Naive thymus-derived CD4-positive, alpha-beta T cell (primary cell): ENCODE measurements around the gene INAFM1. TPM values are rescaled to one million over a fixed set of nuclear protein-coding genes. Genes with fewer than 3 reads are reported as not detected.
"Not testable (repeated sequence)": the region's sequence is repeated elsewhere in the genome, so short reads cannot be mapped to it uniquely, and the experiment has no call there.

Source experiments
- ATAC-seq: fragments of 150-1000 bp; cut with Tn5 transposase; 2 replicates; pipeline ENCODE4 v1.10.0; 2021; ENCODE audit warnings: mild to moderate bottlenecking, moderate library complexity
- CTCF ChIA-PET: fragments of 350-600 bp; sonication (Branson Sonifier 250); formaldehyde crosslinking; loops from one replicate; lab custom pipeline; 2021; ENCODE audit warnings: antibody characterized with exemption; lab: Charles Lee
- POLR2A ChIA-PET: fragments of 350-600 bp; sonication (Branson Sonifier 250); formaldehyde crosslinking; loops from one replicate; lab custom pipeline; 2021; ENCODE audit warnings: antibody characterized with exemption, inconsistent platforms; lab: Charles Lee
- DNase-seq, 9 donors: peaks; one replicate each; pipeline versions ENCODE4 v3.0.0 to v3.0.0-alpha.2; 2020 to 2022; ENCODE audit warnings: mixed read lengths in 1 of 9
- H3K27ac ChIP-seq: one replicate; pipeline ENCODE4 v1.7.0; 2013; ENCODE audit warnings: mild to moderate bottlenecking, low read depth, low read length, moderate library complexity
- H3K27me3 ChIP-seq, 2 donors: one replicate each; pipeline ENCODE4 v1.7.0; 2013; ENCODE audit warnings: low read length in 2 of 2, mild to moderate bottlenecking in 2 of 2, moderate library complexity in 2 of 2; ENCODE audit not compliant: control insufficient read depth in 2 of 2, insufficient read depth in 2 of 2
- H3K36me3 ChIP-seq, 3 experiments: 1 replicate in 2 of 3; 2 replicates in 1 of 3; pipeline ENCODE4 v1.7.0; 2013; ENCODE audit warnings: low read length in 3 of 3, mild to moderate bottlenecking in 3 of 3, moderate library complexity in 1 of 3; ENCODE audit not compliant: insufficient read depth in 3 of 3, control insufficient read depth in 2 of 3
- H3K4me1 ChIP-seq, 2 donors: one replicate each; pipeline ENCODE4 v1.7.0; 2013; ENCODE audit warnings: low read length in 2 of 2, mild to moderate bottlenecking in 2 of 2, moderate library complexity in 1 of 2; ENCODE audit not compliant: control insufficient read depth in 2 of 2, insufficient read depth in 2 of 2
- H3K4me3 ChIP-seq: 2 replicates; pipeline ENCODE4 v1.7.0; 2013; ENCODE audit warnings: mild to moderate bottlenecking, low read length
- H3K9me3 ChIP-seq, 3 experiments: 1 replicate in 2 of 3; 2 replicates in 1 of 3; pipeline ENCODE4 v1.7.0; 2013; ENCODE audit warnings: low read length in 3 of 3; ENCODE audit not compliant: control insufficient read depth in 2 of 3
- H3K27ac Mint-ChIP-seq, 9 donors: one replicate each; pipeline ENCODE4 v1.8.0; 2020 to 2022; ENCODE audit warnings: mixed read lengths in 9 of 9, mild to moderate bottlenecking in 8 of 9, moderate library complexity in 5 of 9, inconsistent platforms in 2 of 9
- H3K27me3 Mint-ChIP-seq, 5 donors: one replicate each; pipeline ENCODE4 v1.8.0; 2021 to 2022; ENCODE audit warnings: mixed read lengths in 5 of 5, mild to moderate bottlenecking in 1 of 5
- H3K36me3 Mint-ChIP-seq, 5 donors: one replicate each; pipeline ENCODE4 v1.8.0; 2020 to 2022; ENCODE audit warnings: mixed read lengths in 5 of 5, mild to moderate bottlenecking in 3 of 5, inconsistent platforms in 1 of 5
- H3K4me1 Mint-ChIP-seq, 7 donors: one replicate each; pipeline ENCODE4 v1.8.0; 2020 to 2022; ENCODE audit warnings: mixed read lengths in 7 of 7, mild to moderate bottlenecking in 3 of 7, inconsistent platforms in 1 of 7
- H3K4me3 Mint-ChIP-seq, 10 donors: one replicate each; pipeline ENCODE4 v1.8.0; 2020 to 2022; ENCODE audit warnings: mild to moderate bottlenecking in 10 of 10, mixed read lengths in 10 of 10, moderate library complexity in 6 of 10, inconsistent platforms in 2 of 10
- H3K9me3 Mint-ChIP-seq, 11 donors: one replicate each; pipeline ENCODE4 v1.8.0; 2020 to 2022; ENCODE audit warnings: mixed read lengths in 11 of 11, mild to moderate bottlenecking in 4 of 11, inconsistent platforms in 1 of 11, moderate library complexity in 1 of 11
- intact Hi-C, 2 donors: fragments of 100-400 bp; cut with micrococcal nuclease; formaldehyde crosslinking; loops; one replicate each; pipeline ENCODE4 v1.15.1; 2023
- polyA plus RNA-seq, 2 donors: library from polyadenylated mRNA; unstranded; fragments of 300-500 nt; fragmentation: Illumina TruSeq; gene quantifications; one replicate each; pipeline ENCODE4 v1.2.3, GENCODE V29; 2021
- total RNA-seq, 6 experiments: library from RNA in 5 of 6; stranded (reverse) in 5 of 6; gene quantifications; 1 replicate in 5 of 6; 2 replicates in 1 of 6; pipeline ENCODE4 v1.2.3 and lab custom pipeline; 2021 to 2026

INAFM1 gene
- total and polyA plus RNA-seq, 7 experiments from 2014 or later = 2.3 to 21.7 (median 14.3) TPM

DNA sequence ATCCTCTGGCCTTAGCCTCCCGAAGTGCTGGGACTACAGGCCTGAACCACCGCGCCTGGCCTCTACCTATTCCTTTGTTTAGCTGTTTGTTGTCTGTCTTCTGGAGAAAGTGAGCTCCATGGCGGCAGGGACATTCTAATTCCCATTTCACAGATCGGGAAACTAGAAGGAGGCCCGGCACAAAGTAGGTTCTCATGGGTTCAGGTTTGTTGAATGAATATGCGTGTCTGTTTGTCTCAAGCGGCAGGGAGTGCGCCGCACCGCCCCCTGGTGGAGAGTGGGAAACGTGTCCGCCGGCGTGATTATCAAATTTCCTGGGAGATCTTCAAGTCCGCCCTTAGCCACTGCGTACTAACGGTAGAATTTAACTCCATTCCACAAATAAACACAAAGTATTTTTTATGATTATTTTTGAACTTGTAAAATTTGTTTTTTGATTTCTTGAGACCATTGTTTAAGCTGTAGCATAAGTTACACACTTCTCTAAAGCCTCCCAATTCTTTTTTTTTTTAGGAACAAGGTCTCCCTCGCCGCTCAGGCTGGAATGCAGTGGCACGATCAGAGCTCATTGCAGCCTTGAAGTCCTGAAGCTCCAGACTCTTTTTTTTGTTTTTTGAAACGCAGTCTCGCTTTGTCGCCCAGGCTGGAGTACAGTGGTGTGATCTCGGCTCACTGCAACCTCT is 27.2 kb upstream of the INAFM1 start:
- DNase-seq = peak; percentile 58 to 84 (median 73)
- Mint-ChIP-seq H3K4me1 (peaks cover 6 to 25% (median 13%) of the 10 kb centered on the region in 7 donors), H3K36me3 (peaks cover 0 to 3% (median 0%) of the 10 kb centered on the region in 5 donors), H3K27me3 (peaks cover 0 to 3% (median 0%) of the 10 kb centered on the region in 5 donors), H3K27ac (peak overlapping the region in 5 of 9 donors; percentile 4 to 89 (median 53)), H3K9me3 (peaks cover 0 to 5% (median 0%) of the 10 kb centered on the region in 11 donors), H3K4me3 (peak overlapping the region in 3 of 10 donors; percentile 14 to 46 (median 43))
- ChIA-PET CTCF (interaction anchor here (0.6 to 8.2 kb wide), 17 partner anchors 9 to 234 kb away, joined by 3 to 183 read pairs (median 5); partner anchors contain the start of genes CCDC9, INAFM1, SAE1 and ZC3H4), POLR2A (interaction anchor here (1.0 to 6.1 kb wide), 11 partner anchors 8 to 134 kb away, joined by 3 to 67 read pairs (median 6); partner anchors contain the start of genes CCDC9, SAE1 and ZC3H4)
- Histone ChIP-seq H3K27me3 (no peaks in the 10 kb centered on the region), H3K9me3 (no peaks in the 10 kb centered on the region), H3K36me3 (no peaks in the 10 kb centered on the region), H3K4me1 (peaks cover 13 to 16% of the 10 kb centered on the region in 2 donors), H3K27ac (no peak overlapping the region), H3K4me3 (no peak overlapping the region)
- intact Hi-C loops = loop anchor here (2.0 to 10.0 kb wide), 2 partner anchors 61 to 213 kb away; no protein-coding TSS in a partner anchor
- ATAC-seq = peak; percentile 33

DNA sequence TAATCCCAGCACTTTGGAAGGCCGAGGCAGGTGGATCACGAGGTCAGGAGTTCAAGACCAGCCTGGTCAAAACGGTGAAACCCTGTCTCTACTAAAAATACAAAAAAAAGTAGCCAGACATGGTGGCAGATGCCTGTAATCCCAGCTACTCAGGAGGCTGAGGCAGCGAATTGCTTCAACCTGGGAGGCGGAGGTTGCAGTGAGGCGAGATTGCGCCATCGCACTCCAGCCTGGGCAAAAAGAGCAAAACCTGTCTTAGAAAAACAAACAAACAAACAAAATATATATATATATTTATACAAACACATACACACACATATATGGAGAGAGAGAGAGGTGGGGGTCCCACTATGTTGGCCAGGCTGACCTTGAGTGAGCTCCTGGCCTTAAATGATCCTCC is 21.7 kb upstream of the INAFM1 start:
- POLR2A ChIA-PET = interaction anchor here (0.7 to 1.8 kb wide), 3 partner anchors 9 to 107 kb away, joined by 3 read pairs; no protein-coding TSS in a partner anchor
- peak overlapping the region in 1 of 10 donors; percentile 56 for H3K4me3 Mint-ChIP-seq
- H3K36me3 ChIP-seq, H3K4me3 ChIP-seq, DNase-seq, H3K27me3 ChIP-seq, H3K9me3 Mint-ChIP-seq, ATAC-seq, H3K36me3 Mint-ChIP-seq, CTCF ChIA-PET, intact Hi-C loops, H3K9me3 ChIP-seq, H3K27ac ChIP-seq, H3K27me3 Mint-ChIP-seq: not testable (repeated sequence)
- H3K27ac Mint-ChIP-seq = peak overlapping the region in 2 of 9 donors; percentile 31 to 65
- peaks cover 8 to 11% of the 10 kb centered on the region in 2 donors for H3K4me1 ChIP-seq
- peaks cover 11 to 20% (median 16%) of the 10 kb centered on the region in 7 donors for H3K4me1 Mint-ChIP-seq

DNA sequence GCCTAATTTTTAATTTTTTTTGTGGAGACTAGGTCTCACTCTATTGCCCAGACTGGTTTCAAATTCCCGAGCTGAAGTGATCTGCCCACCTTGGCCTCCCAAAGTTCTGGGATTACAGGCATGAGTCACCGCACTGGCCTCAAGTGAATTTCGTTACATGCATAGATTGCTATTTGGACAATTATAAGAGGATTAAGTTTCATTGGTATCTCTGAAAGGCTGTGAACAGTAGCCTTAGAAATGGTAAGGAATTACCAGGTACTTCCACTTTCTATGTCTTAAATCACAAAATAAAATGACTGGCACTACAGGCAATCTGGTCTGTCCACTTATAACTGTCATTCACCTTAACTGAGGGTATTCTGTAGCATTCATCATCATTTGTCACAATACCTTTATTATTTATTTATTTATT is 21.2 kb upstream of the INAFM1 start:
- intact Hi-C loops = no loop called here
- ATAC-seq (no peak), DNase-seq (no peak)
- ChIA-PET CTCF (no interaction called here), POLR2A (interaction anchor here (1.2 to 4.2 kb wide), 3 partner anchors 8 to 107 kb away, joined by 3 to 38 read pairs (median 3); no protein-coding TSS in a partner anchor)
- H3K27me3 Mint-ChIP-seq = peaks cover 0 to 2% (median 0%) of the 10 kb centered on the region in 5 donors
- peak overlapping the region in 1 of 10 donors; percentile 56 for H3K4me3 Mint-ChIP-seq
- H3K27ac Mint-ChIP-seq = peak overlapping the region in 1 of 9 donors; percentile 65
- H3K9me3 Mint-ChIP-seq = no peaks in the 10 kb centered on the region
- H3K9me3 ChIP-seq = no peaks in the 10 kb centered on the region
- H3K27ac ChIP-seq = no peak overlapping the region
- H3K4me1 ChIP-seq = peaks cover 12 to 15% of the 10 kb centered on the region in 2 donors
- peaks cover 0 to 8% (median 5%) of the 10 kb centered on the region in 5 donors for H3K36me3 Mint-ChIP-seq
- peaks cover 14 to 23% (median 19%) of the 10 kb centered on the region in 7 donors for H3K4me1 Mint-ChIP-seq
- H3K27me3 ChIP-seq = no peaks in the 10 kb centered on the region
- no peak overlapping the region for H3K4me3 ChIP-seq
- peaks cover 0 to 5% (median 1%) of the 10 kb centered on the region in 3 experiments for H3K36me3 ChIP-seq

DNA sequence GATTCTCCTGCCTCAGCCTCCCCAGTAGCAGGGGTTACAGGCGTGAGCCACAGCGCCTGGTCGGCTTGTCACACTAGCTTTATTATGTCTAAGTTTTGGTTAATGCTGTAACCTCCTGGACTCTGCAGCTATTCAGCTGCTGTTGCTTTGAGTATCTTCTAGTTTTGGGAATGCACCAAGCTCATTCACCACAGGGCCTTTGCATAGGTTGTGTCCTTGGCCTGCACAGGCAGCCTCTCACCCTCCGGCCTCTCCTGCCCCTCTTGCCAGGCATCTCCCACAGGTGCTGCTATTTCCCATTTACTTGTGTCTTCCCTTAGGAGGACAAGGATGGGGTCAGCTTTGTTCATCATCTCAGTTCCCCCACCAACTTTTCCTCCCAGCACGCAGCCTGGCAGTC is 20.7 kb upstream of the INAFM1 start:
- H3K27me3 Mint-ChIP-seq = peaks cover 0 to 2% (median 0%) of the 10 kb centered on the region in 5 donors
- Histone ChIP-seq H3K4me1 (peaks cover 15 to 17% of the 10 kb centered on the region in 2 donors), H3K27ac (no peak overlapping the region), H3K4me3 (no peak overlapping the region), H3K9me3 (no peaks in the 10 kb centered on the region), H3K27me3 (no peaks in the 10 kb centered on the region), H3K36me3 (peaks cover 0 to 10% (median 6%) of the 10 kb centered on the region in 3 experiments)
- POLR2A ChIA-PET = interaction anchor here (1.8 to 4.2 kb wide), 2 partner anchors 8 to 108 kb away, joined by 3 to 38 read pairs; no protein-coding TSS in a partner anchor
- H3K9me3 Mint-ChIP-seq = no peaks in the 10 kb centered on the region
- CTCF ChIA-PET = no interaction called here
- peaks cover 19 to 28% (median 24%) of the 10 kb centered on the region in 7 donors for H3K4me1 Mint-ChIP-seq
- H3K4me3 Mint-ChIP-seq = no peak overlapping the region
- peak overlapping the region in 5 of 9 donors; percentile 1 to 79 (median 75) for H3K27ac Mint-ChIP-seq
- peaks cover 0 to 11% (median 10%) of the 10 kb centered on the region in 5 donors for H3K36me3 Mint-ChIP-seq
- intact Hi-C loops = no loop called here
- ATAC-seq = no peak
- DNase-seq = peak in 1 of 9 donors; percentile 26

DNA sequence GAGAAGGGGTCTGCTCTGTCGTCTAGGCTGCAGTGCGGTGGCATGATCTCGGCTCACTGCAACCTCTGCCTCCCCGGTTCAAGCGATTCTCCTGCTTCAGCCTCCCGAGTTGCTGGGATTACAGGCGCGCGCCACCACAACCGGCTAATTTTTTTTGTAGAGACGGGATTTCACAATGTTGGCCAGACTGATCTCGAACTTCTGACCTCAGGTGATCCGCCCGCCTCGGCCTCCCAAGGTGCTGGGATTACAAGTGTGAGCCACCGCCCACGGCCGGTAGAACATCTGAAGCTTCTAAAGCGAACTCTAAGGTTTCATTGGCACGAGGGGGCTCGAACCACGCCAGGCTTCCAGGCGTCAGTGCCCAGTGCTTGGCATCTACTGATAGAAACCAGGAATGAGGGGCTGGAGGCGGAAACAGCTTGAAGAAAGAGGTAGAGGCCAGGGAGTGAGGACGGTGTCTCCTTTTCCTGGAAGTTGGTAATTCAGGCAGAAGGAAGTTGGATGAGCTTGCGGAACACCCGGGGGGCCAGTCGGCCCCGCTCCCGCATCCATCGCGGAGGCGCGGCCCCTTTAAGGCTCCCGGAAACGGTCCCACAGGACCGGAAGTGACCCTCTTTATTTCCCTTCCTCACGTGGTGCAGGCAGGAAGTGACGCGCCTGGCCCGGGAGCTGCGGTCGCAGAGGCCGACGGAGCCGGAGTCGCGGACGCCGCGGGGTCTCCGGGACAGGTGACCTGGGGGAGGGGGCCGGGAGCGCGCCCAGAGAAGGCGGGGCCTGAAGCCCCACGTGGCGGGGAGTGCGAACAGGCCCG is 18.6 kb upstream of the INAFM1 start, which contains the start of gene CCDC9:
Gene CCDC9 (plus strand): TSS at position 647 of the 814 bp plus-strand sequence. CDS start 1,876 bp downstream, outside the sequence.
- Mint-ChIP-seq H3K4me3 (peak within 1 kb of the TSS; percentile 85 to 97 (median 90)), H3K36me3 (peaks cover 8 to 27% (median 23%) of the 10 kb centered on the region in 5 donors), H3K27ac (peak within 1 kb of the TSS; percentile 90 to 99 (median 97)), H3K9me3 (peaks cover 0 to 2% (median 0%) of the 10 kb centered on the region in 11 donors), H3K4me1 (peaks cover 33 to 43% (median 37%) of the 10 kb centered on the region in 7 donors), H3K27me3 (peaks cover 0 to 2% (median 0%) of the 10 kb centered on the region in 5 donors)
- Histone ChIP-seq H3K36me3 (peaks cover 0 to 31% (median 14%) of the 10 kb centered on the region in 3 experiments), H3K4me3 (peak within 1 kb of the TSS; percentile 65), H3K27ac (peak within 1 kb of the TSS; percentile 90), H3K9me3 (no peaks in the 10 kb centered on the region), H3K27me3 (no peaks in the 10 kb centered on the region), H3K4me1 (peaks cover 15 to 24% of the 10 kb centered on the region in 2 donors)
- no peak for ATAC-seq
- peak in 8 of 9 donors; percentile 86 to 94 (median 90) for DNase-seq
- POLR2A ChIA-PET = interaction anchor here (0.6 to 4.2 kb wide), 15 partner anchors 11 to 654 kb away, joined by 3 to 44 read pairs (median 6); partner anchors contain the start of genes INAFM1 and ZC3H4
- intact Hi-C loops = loop anchor here (1.0 to 5.0 kb wide), 13 partner anchors 12 to 1381 kb away; partner anchors contain the start of genes ARHGAP35 (in 2 of the 2), DBP (in 2 of the 2), TMEM160 (in 2 of the 2) and ZC3H4 (in 2 of the 2)
- CTCF ChIA-PET = interaction anchor here (0.7 to 1.8 kb wide), 8 partner anchors 9 to 110 kb away, joined by 3 to 8 read pairs (median 4); no protein-coding TSS in a partner anchor
